Mucosa of rectum (tissue), 2 donors: ENCODE results near the gene ULK2.
A peak's percentile ranks its signal among the peaks of the same experiment; 100 is the strongest.

ENCODE experiments used
- H3K27ac ChIP-seq, 2 donors: one replicate each; pipeline ENCODE4 v1.7.0; 2013; ENCODE audit warnings: inconsistent platforms in 2 of 2, low read depth in 2 of 2, low read length in 2 of 2
- H3K27me3 ChIP-seq, 2 donors: one replicate each; pipeline ENCODE4 v1.7.0; 2013; ENCODE audit warnings: low read length in 2 of 2; ENCODE audit not compliant: control insufficient read depth in 2 of 2, insufficient read depth in 2 of 2
- H3K36me3 ChIP-seq, 2 donors: one replicate each; pipeline ENCODE4 v1.7.0; 2013; ENCODE audit warnings: low read length in 2 of 2; ENCODE audit not compliant: control insufficient read depth in 2 of 2, insufficient read depth in 2 of 2
- H3K4me1 ChIP-seq, 2 donors: one replicate each; pipeline ENCODE4 v1.7.0; 2013; ENCODE audit warnings: low read length in 2 of 2, mild to moderate bottlenecking in 1 of 2; ENCODE audit not compliant: control insufficient read depth in 2 of 2, insufficient read depth in 2 of 2
- H3K4me3 ChIP-seq, 2 donors: one replicate each; pipeline ENCODE4 v1.7.0; 2013; ENCODE audit warnings: low read length in 2 of 2
- H3K9ac ChIP-seq, 2 donors: one replicate each; pipeline ENCODE4 v1.7.0; 2013; ENCODE audit warnings: low read length in 2 of 2, low read depth in 1 of 2, mild to moderate bottlenecking in 1 of 2
- H3K9me3 ChIP-seq, 2 donors: one replicate each; pipeline ENCODE4 v1.7.0; 2013; ENCODE audit warnings: low read length in 2 of 2; ENCODE audit not compliant: control insufficient read depth in 2 of 2
- donor health status: healthy.
- donor health status: Normal muscosa, but diverticular disease.

The ULK2 gene

GRCh38 chr17:19867329-19868078 lies at the start of gene ULK2:
Gene ULK2, minus strand, starts transcription at chr17:19867936. Its CDS starts 519 bp downstream, at chr17:19867417.
- Histone ChIP-seq H3K4me3 (peak within 1 kb of the TSS; percentile 73 to 80), H3K27me3 (no peaks in the 10 kb centered on the region), H3K36me3 (no peaks in the 10 kb centered on the region), H3K9me3 (no peaks in the 10 kb centered on the region), H3K9ac (peak within 1 kb of the TSS; percentile 68 to 79), H3K4me1 (peaks cover 4 to 7% of the 10 kb centered on the region in 2 donors), H3K27ac (peak within 1 kb of the TSS; percentile 48 to 63)

DNA sequence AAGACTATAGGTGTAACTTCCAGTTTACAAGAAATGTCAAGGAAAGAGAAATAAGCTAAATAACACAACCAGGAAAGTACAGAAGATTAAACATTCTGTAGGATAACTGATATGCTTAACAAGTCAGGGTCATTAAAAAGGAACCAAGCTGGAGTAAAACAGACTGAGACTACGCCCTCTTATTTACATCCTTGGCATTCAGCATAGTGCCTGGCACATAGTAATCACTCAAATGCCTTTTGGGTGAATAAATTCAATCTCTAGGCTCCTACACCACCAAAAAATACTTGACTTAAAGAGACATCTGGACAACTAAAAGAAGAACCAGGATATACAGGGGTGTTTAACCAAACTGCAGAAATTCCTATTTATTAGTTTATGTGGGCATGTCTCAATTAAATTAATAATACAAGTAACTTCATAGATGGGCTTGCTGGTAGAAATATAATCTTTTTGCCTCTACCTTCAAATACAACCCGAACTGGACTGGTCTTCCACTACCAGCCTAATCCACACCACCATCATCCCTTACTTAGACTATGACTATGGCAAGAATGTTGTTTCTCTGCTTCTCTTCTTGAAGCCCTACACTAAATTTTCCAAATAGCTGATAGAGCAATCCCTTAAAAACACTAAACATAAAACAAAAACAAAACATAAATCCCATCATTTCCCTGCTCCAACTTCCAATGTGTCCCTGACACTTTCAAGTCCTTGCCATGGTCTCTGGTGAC lies 47.7 kb upstream of the ULK2 start:
- H3K4me1 ChIP-seq: no peaks in the 10 kb centered on the region
- peaks cover 16 to 38% of the 10 kb centered on the region in 2 donors for H3K36me3 ChIP-seq
- H3K9me3 ChIP-seq: no peaks in the 10 kb centered on the region
- H3K27me3 ChIP-seq: no peaks in the 10 kb centered on the region
- H3K27ac ChIP-seq: no peak overlapping the region
- no peak overlapping the region for H3K4me3 ChIP-seq
- no peak overlapping the region for H3K9ac ChIP-seq

DNA sequence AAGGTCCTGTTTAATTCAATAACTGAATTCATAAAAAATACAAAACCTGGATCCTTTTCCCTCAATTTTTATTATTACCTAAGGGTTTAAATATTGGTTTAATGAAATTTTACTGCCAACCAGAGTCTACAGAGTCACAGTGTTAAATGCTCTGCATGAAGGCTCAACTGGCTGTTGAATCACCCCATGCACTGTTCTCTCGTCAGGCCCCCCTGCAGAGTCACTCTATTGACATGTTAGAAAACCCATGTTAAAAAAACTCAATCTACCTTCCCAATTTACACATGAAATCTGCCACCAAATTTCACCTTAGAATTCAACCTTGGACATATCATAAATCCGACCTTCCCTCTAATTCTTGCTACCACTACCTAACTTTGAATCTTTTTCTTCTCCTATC lies 43.3 kb upstream of the ULK2 start:
- H3K36me3 ChIP-seq: peaks cover 31 to 46% of the 10 kb centered on the region in 2 donors
- H3K4me1 ChIP-seq: no peaks in the 10 kb centered on the region

GRCh38 chr17:19909139-19909538 lies 41.4 kb upstream of the ULK2 start:
- no peak overlapping the region for H3K27ac ChIP-seq
- H3K27me3 ChIP-seq: no peaks in the 10 kb centered on the region
- no peak overlapping the region for H3K4me3 ChIP-seq
- peaks cover 36 to 47% of the 10 kb centered on the region in 2 donors for H3K36me3 ChIP-seq
- H3K9me3 ChIP-seq: no peaks in the 10 kb centered on the region
- no peaks in the 10 kb centered on the region for H3K4me1 ChIP-seq
- H3K9ac ChIP-seq: no peak overlapping the region

More for the DNA sequence above, 43.3 kb upstream of the ULK2 start:
- no peaks in the 10 kb centered on the region for H3K9me3 ChIP-seq
- no peak overlapping the region for H3K27ac ChIP-seq
- H3K4me3 ChIP-seq: no peak overlapping the region
- no peak overlapping the region for H3K9ac ChIP-seq
- H3K27me3 ChIP-seq: no peaks in the 10 kb centered on the region

DNA sequence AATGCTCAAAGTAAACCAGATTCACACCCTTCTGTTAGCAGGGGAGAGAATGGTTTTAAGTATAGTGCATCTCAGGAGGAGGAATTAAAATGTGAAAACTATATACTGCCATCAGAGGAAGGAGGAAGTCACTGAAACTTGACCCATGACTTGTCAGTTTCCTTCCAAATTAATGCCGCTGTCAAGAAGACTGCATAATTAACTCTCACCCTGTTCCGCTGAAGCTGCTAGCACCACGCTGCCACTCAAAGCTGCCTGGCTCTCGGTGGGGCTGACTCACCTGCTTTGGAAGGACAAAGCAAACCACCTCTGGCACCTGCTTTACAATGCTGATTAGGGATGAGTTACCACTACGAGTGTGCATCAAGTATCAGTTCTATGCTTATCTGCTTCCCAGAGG lies 37.8 kb upstream of the ULK2 start:
- Histone ChIP-seq H3K9me3 (no peaks in the 10 kb centered on the region), H3K36me3 (peaks cover 32 to 43% of the 10 kb centered on the region in 2 donors), H3K27me3 (no peaks in the 10 kb centered on the region), H3K9ac (no peak overlapping the region), H3K4me3 (no peak overlapping the region), H3K4me1 (no peaks in the 10 kb centered on the region), H3K27ac (no peak overlapping the region)

DNA sequence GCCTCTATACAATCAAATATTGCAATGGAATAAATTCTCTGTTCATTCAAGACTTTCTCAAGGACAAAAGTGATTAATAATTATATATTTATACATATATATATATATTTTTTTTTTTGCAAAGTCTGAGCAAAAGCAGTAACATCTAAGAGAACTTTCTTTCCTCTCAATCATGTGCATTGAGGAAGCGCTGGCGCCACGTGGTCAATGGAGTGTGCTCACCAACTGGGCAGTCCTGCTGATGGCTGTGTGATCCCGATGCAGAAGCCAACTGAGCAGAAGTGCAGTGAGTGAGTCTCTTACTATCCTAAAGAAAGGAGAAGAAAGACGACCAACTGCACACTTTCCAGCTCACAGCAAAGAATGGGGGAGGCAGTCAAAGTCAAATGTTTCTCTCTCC lies 37.2 kb upstream of the ULK2 start:
- H3K4me1 ChIP-seq: no peaks in the 10 kb centered on the region
- peaks cover 32 to 43% of the 10 kb centered on the region in 2 donors for H3K36me3 ChIP-seq
- H3K27me3 ChIP-seq: no peaks in the 10 kb centered on the region
- H3K4me3 ChIP-seq: no peak overlapping the region
- H3K9me3 ChIP-seq: no peaks in the 10 kb centered on the region
- H3K27ac ChIP-seq: no peak overlapping the region
- no peak overlapping the region for H3K9ac ChIP-seq

- no peak overlapping the region for H3K4me3 ChIP-seq
- no peak overlapping the region for H3K9ac ChIP-seq
- H3K27me3 ChIP-seq: no peaks in the 10 kb centered on the region
- H3K9me3 ChIP-seq: no peaks in the 10 kb centered on the region
- H3K27ac ChIP-seq: no peak overlapping the region
- H3K36me3 ChIP-seq: peaks cover 28 to 38% of the 10 kb centered on the region in 2 donors
- H3K4me1 ChIP-seq: no peaks in the 10 kb centered on the region
Observed at GRCh38 chr17:19904412-19904811, 36.7 kb upstream of the ULK2 start.

GRCh38 chr17:19900809-19901208 lies 33.1 kb upstream of the ULK2 start:
- H3K27ac ChIP-seq: no peak overlapping the region
- H3K9me3 ChIP-seq: no peaks in the 10 kb centered on the region
- peaks cover 3 to 6% of the 10 kb centered on the region in 2 donors for H3K4me1 ChIP-seq
- H3K9ac ChIP-seq: no peak overlapping the region
- peaks cover 9 to 17% of the 10 kb centered on the region in 2 donors for H3K36me3 ChIP-seq
- no peaks in the 10 kb centered on the region for H3K27me3 ChIP-seq
- no peak overlapping the region for H3K4me3 ChIP-seq

GRCh38 chr17:19897903-19898302 lies 30.2 kb upstream of the ULK2 start:
- Histone ChIP-seq H3K9me3 (no peaks in the 10 kb centered on the region), H3K4me1 (peaks cover 3 to 6% of the 10 kb centered on the region in 2 donors), H3K36me3 (peaks cover 0 to 7% of the 10 kb centered on the region in 2 donors), H3K4me3 (no peak overlapping the region), H3K9ac (no peak overlapping the region), H3K27me3 (no peaks in the 10 kb centered on the region), H3K27ac (peak overlapping the region in 1 of 2 donors; percentile 44)

- Histone ChIP-seq H3K9ac (no peak overlapping the region), H3K9me3 (no peaks in the 10 kb centered on the region), H3K27ac (peak overlapping the region in 1 of 2 donors; percentile 44), H3K36me3 (peaks cover 0 to 7% of the 10 kb centered on the region in 2 donors), H3K27me3 (no peaks in the 10 kb centered on the region), H3K4me3 (no peak overlapping the region), H3K4me1 (peaks cover 3 to 6% of the 10 kb centered on the region in 2 donors)
Observed at GRCh38 chr17:19897090-19897837, 29.5 kb upstream of the ULK2 start.
